Lower lobe of right lung (tissue), 2 donors: Measurements from ENCODE around the gene PDLIM7. TPM values are rescaled to one million over a fixed set of nuclear protein-coding genes. Genes with fewer than 3 reads are reported as not detected.

ENCODE experiments used
- ATAC-seq, 2 donors: fragments of 200-7000 bp; cut with Tn5 transposase; one replicate each; pipeline ENCODE4 v1.9.1; 2020 to 2022; ENCODE audit warnings: mild to moderate bottlenecking in 2 of 2, moderate library complexity in 2 of 2
- DNase-seq: peaks from one replicate; pipeline ENCODE4 v3.0.0-alpha.2; 2020
- H3K27ac ChIP-seq: fragments of 200-600 bp; one replicate; pipeline ENCODE4 v1.8.0; 2022
- H3K27me3 ChIP-seq: fragments of 200-600 bp; one replicate; pipeline ENCODE4 v1.8.0; 2022; ENCODE audit warnings: low read depth
- H3K36me3 ChIP-seq: fragments of 200-600 bp; one replicate; pipeline ENCODE4 v1.8.0; 2022; ENCODE audit warnings: mild to moderate bottlenecking
- H3K4me1 ChIP-seq: fragments of 200-600 bp; one replicate; pipeline ENCODE4 v1.8.0; 2022
- H3K4me3 ChIP-seq: fragments of 200-600 bp; one replicate; pipeline ENCODE4 v1.8.0; 2022; ENCODE audit warnings: mild to moderate bottlenecking
- H3K9me3 ChIP-seq: fragments of 200-600 bp; one replicate; pipeline ENCODE4 v1.8.0; 2022
- intact Hi-C: fragments of 100-400 bp; cut with DNase I; formaldehyde crosslinking; loops from one replicate; pipeline ENCODE4 v1.11.0; 2022
- total RNA-seq: library from RNA; stranded (reverse); fragmentation: NEBNext Ultra II Directional; extraction: Animal tissue kit (Norgen Biotek cat#: 25700); gene quantifications from one replicate; pipeline ENCODE4 v1.2.1, GENCODE V29; 2021
- TF ChIP-seq, protein P1 (sequence below): fragments of 200-600 bp; IDR thresholded peaks from one replicate; pipeline ENCODE4 v1.8.0; 2022; ENCODE audit warnings: antibody characterized with exemption, mild to moderate bottlenecking
- donor health status: DM: no; HTN: yes; CAD: no; lungs with severe emphysema.

The PDLIM7 gene
- total RNA-seq, 1 donor from 2014 or later, result 47.1 TPM

GRCh38 chr5:177514541-177514940, 17.1 kb upstream of the PDLIM7 start:
- H3K36me3 ChIP-seq, result peaks cover 63% of the 10 kb centered on the region
- TF ChIP-seq, protein P1, sequence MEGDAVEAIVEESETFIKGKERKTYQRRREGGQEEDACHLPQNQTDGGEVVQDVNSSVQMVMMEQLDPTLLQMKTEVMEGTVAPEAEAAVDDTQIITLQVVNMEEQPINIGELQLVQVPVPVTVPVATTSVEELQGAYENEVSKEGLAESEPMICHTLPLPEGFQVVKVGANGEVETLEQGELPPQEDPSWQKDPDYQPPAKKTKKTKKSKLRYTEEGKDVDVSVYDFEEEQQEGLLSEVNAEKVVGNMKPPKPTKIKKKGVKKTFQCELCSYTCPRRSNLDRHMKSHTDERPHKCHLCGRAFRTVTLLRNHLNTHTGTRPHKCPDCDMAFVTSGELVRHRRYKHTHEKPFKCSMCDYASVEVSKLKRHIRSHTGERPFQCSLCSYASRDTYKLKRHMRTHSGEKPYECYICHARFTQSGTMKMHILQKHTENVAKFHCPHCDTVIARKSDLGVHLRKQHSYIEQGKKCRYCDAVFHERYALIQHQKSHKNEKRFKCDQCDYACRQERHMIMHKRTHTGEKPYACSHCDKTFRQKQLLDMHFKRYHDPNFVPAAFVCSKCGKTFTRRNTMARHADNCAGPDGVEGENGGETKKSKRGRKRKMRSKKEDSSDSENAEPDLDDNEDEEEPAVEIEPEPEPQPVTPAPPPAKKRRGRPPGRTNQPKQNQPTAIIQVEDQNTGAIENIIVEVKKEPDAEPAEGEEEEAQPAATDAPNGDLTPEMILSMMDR, result no peak
- H3K4me1 ChIP-seq, result peaks cover 24% of the 10 kb centered on the region
- H3K27me3 ChIP-seq, result no peaks in the 10 kb centered on the region
- no peaks in the 10 kb centered on the region for H3K9me3 ChIP-seq
- ATAC-seq (no peak), DNase-seq (no peak)
- no peak overlapping the region for H3K4me3 ChIP-seq
- no peak overlapping the region for H3K27ac ChIP-seq
- intact Hi-C loops, result no loop called here

- DNase-seq, result no peak
- H3K27me3 ChIP-seq, result no peaks in the 10 kb centered on the region
These were observed 16.1 kb upstream of the PDLIM7 start for GRCh38 chr5:177513500-177513899.

DNA sequence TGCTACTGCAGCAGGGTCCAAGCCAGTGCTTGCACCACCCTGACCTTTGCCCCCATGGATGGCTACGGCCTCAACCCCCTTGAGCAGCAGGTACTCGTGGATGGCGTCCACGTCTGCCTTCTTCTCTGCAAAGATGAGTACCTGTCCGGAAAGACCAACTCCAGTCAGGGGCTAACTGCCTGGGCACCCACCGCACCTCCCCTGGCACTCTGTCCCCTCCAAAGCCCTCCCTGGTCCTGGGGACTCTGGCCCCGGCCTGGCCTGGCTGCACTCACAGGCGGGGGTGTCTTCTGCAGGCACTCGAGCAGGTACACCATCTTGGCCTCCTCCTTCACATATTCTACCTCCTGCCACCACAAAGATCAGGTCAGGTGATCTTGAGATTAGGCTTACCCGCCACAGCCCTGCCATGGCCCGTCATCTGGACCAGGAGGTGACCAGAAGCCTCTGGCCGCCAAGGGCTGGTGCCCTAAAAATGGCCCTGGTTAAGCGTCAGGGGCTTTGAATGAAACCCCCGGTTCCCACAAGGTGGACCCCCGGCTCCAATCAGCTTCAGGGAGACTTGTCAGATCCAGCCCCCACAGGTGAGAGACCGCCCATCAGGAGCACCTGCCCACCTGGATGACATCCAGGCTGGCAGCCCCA, 15.5 kb upstream of the PDLIM7 start:
- ATAC-seq (no peak), DNase-seq (no peak)
- Histone ChIP-seq H3K4me3 (no peak overlapping the region), H3K36me3 (peaks cover 57% of the 10 kb centered on the region), H3K4me1 (peaks cover 29% of the 10 kb centered on the region), H3K27ac (no peak overlapping the region), H3K27me3 (no peaks in the 10 kb centered on the region), H3K9me3 (no peaks in the 10 kb centered on the region)
- intact Hi-C loops, result no loop called here
- TF ChIP-seq, protein P1, result no peak

More at GRCh38 chr5:177513500-177513899, 16.1 kb upstream of the PDLIM7 start:
- H3K36me3 ChIP-seq, result peaks cover 57% of the 10 kb centered on the region
- peaks cover 29% of the 10 kb centered on the region for H3K4me1 ChIP-seq
- no peak overlapping the region for H3K4me3 ChIP-seq
- TF ChIP-seq, protein P1, result no peak
- no peaks in the 10 kb centered on the region for H3K9me3 ChIP-seq
- intact Hi-C loops, result no loop called here
- H3K27ac ChIP-seq, result no peak overlapping the region
- no peak for ATAC-seq

DNA sequence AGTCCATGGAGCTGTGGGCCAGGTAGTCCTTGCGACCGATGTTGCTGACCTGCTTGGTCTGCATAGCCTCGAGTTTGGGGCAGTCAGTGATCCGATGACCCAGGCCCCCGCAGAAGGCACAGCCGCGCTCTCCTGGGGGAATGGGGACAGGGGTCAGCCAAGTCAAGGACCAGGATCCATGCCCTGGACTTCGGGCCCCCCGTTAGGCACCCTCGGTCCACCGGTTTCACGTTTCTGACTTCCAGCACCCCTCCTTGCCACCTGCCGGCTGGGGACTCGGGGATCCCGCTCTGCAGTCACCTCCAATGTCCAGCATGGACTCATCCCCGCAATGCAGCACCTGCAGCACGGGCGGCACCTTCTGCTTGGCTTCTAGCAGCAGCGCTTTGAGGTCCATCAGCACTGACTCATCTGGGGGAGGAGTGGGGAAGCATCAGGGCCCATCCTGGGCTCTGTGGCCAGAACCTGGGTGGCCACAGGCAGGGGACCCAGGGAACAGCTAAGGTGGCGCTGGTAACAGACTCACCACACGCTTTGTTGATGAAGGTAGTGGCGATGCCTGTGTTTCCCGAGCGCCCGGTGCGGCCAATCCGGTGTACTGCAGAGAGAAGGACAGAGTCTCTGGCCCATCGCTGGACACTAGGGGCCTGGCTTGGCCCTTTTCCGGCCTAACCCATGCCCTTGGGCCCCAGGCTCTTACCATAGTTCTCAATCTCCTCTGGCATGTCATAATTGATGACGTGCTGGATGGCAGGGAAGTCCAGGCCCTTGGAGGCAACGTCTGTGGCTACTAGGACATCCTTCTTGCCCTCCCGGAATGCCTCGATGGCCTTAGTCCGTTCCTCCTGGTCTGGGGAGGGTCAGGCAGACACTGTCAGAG, 14.6 kb upstream of the PDLIM7 start:
- no peaks in the 10 kb centered on the region for H3K9me3 ChIP-seq
- H3K4me1 ChIP-seq, result peaks cover 36% of the 10 kb centered on the region
- peaks cover 57% of the 10 kb centered on the region for H3K36me3 ChIP-seq
- DNase-seq (no peak), ATAC-seq (no peak)
- TF ChIP-seq, protein P1, result no peak
- H3K4me3 ChIP-seq, result no peak overlapping the region
- intact Hi-C loops, result no loop called here
- H3K27ac ChIP-seq, result peak overlapping the region; percentile 89
- H3K27me3 ChIP-seq, result no peaks in the 10 kb centered on the region

GRCh38 chr5:177511181-177511580, 13.8 kb upstream of the PDLIM7 start:
- H3K4me3 ChIP-seq, result no peak overlapping the region
- H3K9me3 ChIP-seq, result no peaks in the 10 kb centered on the region
- peak overlapping the region; percentile 89 for H3K27ac ChIP-seq
- DNase-seq (no peak), ATAC-seq (no peak)
- peaks cover 38% of the 10 kb centered on the region for H3K4me1 ChIP-seq
- no peaks in the 10 kb centered on the region for H3K27me3 ChIP-seq
- peaks cover 57% of the 10 kb centered on the region for H3K36me3 ChIP-seq
- TF ChIP-seq, protein P1, result no peak
- intact Hi-C loops, result no loop called here
